GM19452 (cell line): Measurements from ENCODE around the gene SC5D.

Experiments used
- ATAC-seq: cut with Tn5 transposase; IDR thresholded peaks from one replicate; pipeline ENCODE4 v1.9.1; 2021; ENCODE audit not compliant: unreplicated experiment

The SC5D gene

GRCh38 chr11:121328176-121328966 lies 35.8 kb downstream of the SC5D start:
- no peak for ATAC-seq

- no peak for ATAC-seq
Measured at GRCh38 chr11:121328967-121329679, 36.6 kb downstream of the SC5D start.

GRCh38 chr11:121329781-121330395 lies 37.3 kb downstream of the SC5D start:
- ATAC-seq: no peak

GRCh38 chr11:121330614-121331435 lies 38.3 kb downstream of the SC5D start:
- ATAC-seq: no peak

GRCh38 chr11:121334973-121335710 lies 42.6 kb downstream of the SC5D start:
- no peak for ATAC-seq

GRCh38 chr11:121336279-121336937 lies 43.8 kb downstream of the SC5D start:
- ATAC-seq: no peak

- ATAC-seq: peak; percentile 41
Measured at GRCh38 chr11:121337078-121337477, 44.5 kb downstream of the SC5D start.

- peak; percentile 5 for ATAC-seq
Measured at GRCh38 chr11:121337740-121338272, 45.2 kb downstream of the SC5D start.

- ATAC-seq: no peak
Measured at GRCh38 chr11:121338536-121338935, 46.0 kb downstream of the SC5D start.

GRCh38 chr11:121340032-121340580 lies 47.5 kb downstream of the SC5D start:
- ATAC-seq: no peak

GRCh38 chr11:121341609-121342008 lies 49.0 kb downstream of the SC5D start:
- no peak for ATAC-seq

GRCh38 chr11:121344824-121345223 lies 52.3 kb downstream of the SC5D start:
- no peak for ATAC-seq

GRCh38 chr11:121347094-121347493 lies 54.5 kb downstream of the SC5D start:
- ATAC-seq: no peak

GRCh38 chr11:121347813-121348212 lies 55.2 kb downstream of the SC5D start:
- ATAC-seq: no peak

- no peak for ATAC-seq
Measured at GRCh38 chr11:121348220-121348875, 55.8 kb downstream of the SC5D start.

- no peak for ATAC-seq
Measured at GRCh38 chr11:121349790-121350189, 57.2 kb downstream of the SC5D start.

- no peak for ATAC-seq
Measured at GRCh38 chr11:121350314-121351082, 57.9 kb downstream of the SC5D start.

GRCh38 chr11:121351083-121351630 lies 58.6 kb downstream of the SC5D start:
- ATAC-seq: no peak
